22Rv1 (cell line): Measurements from ENCODE around the gene BRD9.
"Not testable (repeated sequence)": the region's sequence is repeated elsewhere in the genome, so short reads cannot be mapped to it uniquely, and the experiment has no call there.

Experiments used
- H3K27ac ChIP-seq: fragments of 450-650 bp; 2 replicates; pipeline ENCODE4 v1.5.1; 2017
- ZFX ChIP-seq: fragments of 450-650 bp; IDR thresholded peaks from 2 replicates; pipeline ENCODE4 v1.6.1; 2017; ENCODE audit warnings: antibody characterized with exemption, borderline replicate concordance
- TF ChIP-seq, protein P1 (sequence below): fragments of 450-650 bp; IDR thresholded peaks from 2 replicates; pipeline ENCODE4 v1.5.1; 2017; ENCODE audit warnings: mild to moderate bottlenecking

BRD9 gene

DNA sequence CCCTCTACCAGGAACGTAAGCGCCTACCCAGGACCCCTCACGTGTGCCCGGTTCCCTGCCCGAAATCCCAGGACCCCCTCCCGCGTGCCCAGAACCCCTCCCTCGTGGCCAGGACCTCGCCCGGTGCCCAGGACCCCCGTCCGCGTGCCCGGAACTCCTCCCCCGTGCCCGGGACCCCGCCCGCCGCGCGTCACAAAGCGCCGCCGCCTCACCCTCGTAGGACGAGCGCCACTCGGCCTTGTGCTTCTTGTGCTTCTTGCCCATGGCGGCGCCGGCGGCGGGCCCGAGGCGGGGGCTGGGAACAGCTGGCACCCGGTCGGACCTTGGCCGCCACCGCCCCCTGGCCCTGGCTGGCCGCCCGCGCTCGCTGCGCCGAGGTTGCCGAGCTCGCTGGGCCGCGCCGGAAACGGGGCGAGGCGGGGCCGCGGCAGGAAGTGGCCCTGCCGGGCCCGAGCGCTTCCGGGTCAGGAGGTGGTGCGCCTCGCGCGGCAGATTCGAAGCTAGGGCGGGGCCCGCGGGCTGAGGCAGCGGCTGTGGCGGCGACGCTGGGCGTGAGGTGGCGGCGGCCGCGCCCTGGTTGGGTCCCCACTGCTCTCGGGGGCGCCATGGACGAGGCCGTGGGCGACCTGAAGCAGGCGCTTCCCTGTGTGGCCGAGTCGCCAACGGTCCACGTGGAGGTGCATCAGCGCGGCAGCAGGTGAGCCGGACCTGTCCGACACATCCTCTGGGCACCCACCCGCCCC lies at the start of gene BRD9, which contains the start of gene TRIP13:
Gene BRD9 (minus strand): TSS at position 408 of the 743 bp plus-strand sequence. CDS start 144 bp downstream, at position 264.
Gene TRIP13 (plus strand): TSS at position 491 of the 743 bp plus-strand sequence. CDS start 115 bp downstream, at position 606.
- H3K27ac ChIP-seq, result peak within 1 kb of the TSS; percentile 86
- TF ChIP-seq, protein P1, sequence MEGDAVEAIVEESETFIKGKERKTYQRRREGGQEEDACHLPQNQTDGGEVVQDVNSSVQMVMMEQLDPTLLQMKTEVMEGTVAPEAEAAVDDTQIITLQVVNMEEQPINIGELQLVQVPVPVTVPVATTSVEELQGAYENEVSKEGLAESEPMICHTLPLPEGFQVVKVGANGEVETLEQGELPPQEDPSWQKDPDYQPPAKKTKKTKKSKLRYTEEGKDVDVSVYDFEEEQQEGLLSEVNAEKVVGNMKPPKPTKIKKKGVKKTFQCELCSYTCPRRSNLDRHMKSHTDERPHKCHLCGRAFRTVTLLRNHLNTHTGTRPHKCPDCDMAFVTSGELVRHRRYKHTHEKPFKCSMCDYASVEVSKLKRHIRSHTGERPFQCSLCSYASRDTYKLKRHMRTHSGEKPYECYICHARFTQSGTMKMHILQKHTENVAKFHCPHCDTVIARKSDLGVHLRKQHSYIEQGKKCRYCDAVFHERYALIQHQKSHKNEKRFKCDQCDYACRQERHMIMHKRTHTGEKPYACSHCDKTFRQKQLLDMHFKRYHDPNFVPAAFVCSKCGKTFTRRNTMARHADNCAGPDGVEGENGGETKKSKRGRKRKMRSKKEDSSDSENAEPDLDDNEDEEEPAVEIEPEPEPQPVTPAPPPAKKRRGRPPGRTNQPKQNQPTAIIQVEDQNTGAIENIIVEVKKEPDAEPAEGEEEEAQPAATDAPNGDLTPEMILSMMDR, result peak; percentile 23; the same call in 1 of the 2 replicates
- TF ChIP-seq ZFX, result no peak

DNA sequence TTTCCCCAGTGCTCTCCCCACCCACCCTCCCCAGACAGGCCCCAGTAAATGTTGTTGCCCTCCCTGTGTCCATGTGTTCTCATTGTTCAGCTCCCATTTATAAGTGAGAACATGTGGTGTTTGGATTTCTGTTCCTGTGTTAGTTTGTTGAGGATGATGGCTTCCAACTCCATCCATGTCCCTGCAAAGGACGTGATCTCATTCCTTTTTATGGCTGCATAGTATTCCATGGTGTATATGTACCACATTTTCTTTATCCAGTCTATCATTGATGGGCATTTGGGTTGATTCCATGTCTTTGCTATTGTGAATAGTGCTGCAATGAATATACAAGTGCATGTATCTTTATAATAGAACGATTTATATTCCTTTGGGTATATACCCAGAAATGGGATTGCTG lies 48.1 kb upstream of the BRD9 start:
- H3K27ac ChIP-seq, result not testable (repeated sequence)

DNA sequence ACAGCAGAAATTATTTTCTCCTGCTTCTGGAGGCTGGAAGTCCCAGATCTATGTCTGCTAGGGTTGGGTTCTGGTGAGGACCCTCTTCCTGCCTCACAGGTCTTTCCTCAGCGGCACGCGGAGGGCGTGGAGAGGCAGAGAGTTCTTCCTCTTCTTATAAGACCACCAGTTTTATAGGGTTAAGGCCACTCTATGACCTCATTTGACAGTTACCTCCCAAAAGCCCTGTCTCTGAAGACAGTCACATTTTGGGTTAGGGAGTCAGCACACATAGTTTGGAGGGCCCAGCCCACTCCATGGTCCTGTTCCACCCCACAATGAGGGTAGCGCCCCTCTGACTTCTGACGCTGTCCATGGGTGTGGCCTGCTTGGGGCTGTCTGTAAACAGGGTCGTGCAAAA lies 46.8 kb upstream of the BRD9 start:
- H3K27ac ChIP-seq, result no peak overlapping the region
- TF ChIP-seq, protein P1, result no peak
- no peak for TF ChIP-seq ZFX

DNA sequence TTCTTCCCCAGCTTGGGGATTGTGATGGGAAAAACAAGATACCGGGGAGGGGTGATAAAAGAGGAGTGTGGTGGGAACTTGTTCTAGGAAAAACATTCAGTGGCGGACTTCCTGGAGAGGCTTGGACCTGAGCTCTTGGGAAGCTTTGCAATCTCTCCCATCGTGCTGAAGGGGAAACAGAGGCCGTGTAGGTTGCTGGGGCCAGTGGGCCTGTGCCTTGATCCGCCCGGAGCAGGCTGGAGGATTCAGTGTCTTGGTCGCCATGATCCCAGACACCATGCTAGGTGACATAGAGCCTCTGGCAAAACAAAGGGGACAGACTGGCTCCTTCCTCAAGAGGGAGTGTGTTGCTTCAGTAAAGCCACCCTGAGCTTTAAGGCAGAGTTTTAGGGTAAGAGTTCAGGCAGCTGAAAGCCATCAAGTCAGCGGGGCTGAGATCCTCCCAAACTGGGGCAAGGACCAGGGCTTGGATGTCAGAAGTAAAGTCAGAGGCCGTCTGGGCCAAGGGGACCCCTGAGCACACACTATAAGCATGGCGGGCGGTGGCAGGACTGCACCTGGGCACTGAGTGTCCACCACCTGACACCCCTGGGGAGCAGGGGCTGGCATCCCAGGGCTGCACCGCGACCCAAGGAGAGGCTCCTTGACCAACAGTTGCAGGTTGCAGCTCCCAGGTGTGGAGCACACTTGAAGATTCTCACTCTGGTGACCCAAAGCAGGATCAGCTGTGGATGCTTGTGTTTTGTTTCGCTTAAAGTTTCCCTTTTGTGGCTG lies 44.7 kb upstream of the BRD9 start:
- no peak for TF ChIP-seq ZFX
- TF ChIP-seq, protein P1, result no peak
- no peak overlapping the region for H3K27ac ChIP-seq

DNA sequence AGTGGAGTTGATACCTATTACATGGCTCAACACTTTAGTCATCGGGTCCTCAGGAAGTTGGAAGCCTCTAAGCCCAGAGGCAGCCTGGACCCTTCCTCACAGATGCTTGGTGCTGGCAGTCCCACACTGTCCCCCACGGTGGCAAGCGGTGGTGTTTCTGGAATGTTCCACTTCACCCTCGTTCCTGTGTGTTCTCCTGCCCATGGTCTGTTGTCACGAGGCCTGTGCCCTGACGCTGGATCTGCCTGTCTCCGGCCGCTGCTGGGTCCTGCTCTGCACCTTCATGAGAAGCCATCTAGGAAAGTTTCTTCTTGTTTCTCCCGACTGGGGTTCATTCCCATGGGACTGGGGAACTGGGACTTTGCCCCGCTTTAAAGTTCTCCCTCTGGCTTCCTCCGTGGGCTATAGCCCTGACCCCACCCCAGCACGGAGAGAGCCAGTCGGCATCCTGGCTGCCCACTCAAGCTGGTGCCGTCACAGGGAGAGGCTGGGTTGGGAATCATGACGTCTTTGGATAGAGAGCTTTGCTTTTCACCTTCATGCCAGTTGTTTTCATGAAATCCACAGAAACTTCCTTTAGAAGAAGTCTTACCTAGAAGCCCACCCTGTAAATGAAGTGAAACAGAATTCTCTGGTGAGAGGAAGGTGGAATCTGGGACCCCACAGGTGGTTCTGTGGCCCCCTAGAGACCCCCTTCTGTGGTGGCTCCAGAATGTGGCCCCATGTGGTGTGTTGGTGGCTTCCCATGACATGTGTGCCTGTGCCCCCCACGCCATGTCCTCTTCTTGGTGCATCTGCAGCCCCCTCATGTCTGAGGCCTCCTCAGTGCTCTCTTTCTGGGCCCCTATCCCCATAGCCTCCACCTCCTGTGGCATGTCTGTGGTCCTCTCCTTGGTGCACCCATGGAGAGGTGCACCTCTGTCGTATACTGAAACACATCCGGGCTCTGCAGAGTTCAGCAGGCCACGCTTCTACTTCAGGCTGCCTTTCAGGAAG lies 43.8 kb upstream of the BRD9 start:
- H3K27ac ChIP-seq, result no peak overlapping the region
- TF ChIP-seq ZFX, result no peak
- TF ChIP-seq, protein P1, result no peak

DNA sequence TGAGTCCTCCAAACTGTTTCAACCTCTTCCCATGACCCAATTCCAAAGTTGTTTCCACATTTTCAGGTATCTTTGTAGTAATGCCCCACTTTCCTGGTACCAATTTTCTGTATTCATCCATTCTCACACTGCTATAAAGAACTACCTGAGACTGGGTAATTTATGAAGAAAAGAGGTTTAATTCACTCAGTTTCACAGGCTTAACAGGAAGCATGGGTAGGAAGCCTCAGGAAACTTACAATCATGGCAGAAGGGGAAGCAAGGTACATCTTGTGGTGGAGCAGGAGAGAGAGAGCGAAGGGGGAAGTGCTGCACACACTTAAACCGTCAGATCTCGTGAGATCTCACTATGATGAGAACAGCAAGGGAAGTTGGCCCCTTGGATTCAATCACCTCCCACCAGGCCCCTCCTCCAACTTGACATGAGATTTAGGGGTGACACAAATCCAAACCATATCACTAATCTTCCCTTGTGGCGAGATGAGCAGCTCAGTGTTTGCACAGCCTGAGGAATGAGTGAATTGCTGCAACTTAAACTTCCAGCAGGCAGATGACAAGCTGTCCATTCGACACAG lies 43.0 kb upstream of the BRD9 start:
- TF ChIP-seq, protein P1, result no peak
- TF ChIP-seq ZFX, result no peak
- no peak overlapping the region for H3K27ac ChIP-seq

DNA sequence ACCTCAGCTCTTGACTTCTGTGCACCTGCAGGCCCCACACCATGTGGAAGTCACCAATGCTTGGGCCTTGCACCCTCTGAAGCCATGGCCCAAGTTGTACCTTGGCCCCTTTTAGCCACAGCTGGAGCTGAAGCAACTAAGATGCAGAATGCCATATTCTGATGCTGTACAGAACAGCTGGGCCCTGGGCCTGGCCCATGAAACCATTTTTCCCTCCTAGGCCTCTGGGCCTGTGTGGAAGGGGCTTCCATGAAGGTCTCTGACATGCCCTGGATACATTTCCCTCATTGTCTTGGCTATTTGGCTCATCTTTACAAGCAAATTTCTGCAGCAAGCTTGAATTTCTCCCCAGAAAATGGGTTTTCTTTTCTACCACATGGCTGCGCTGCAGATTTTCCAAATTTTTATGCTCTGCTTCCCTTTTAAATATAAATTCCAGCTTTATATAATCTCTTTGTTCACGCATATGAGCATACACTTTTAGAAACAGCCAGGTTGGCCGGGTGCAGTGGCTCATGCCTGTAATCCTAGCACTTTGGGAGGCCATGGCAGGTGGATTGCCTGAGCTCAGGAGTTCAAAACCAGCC lies 41.9 kb upstream of the BRD9 start:
- H3K27ac ChIP-seq, result not testable (repeated sequence)

DNA sequence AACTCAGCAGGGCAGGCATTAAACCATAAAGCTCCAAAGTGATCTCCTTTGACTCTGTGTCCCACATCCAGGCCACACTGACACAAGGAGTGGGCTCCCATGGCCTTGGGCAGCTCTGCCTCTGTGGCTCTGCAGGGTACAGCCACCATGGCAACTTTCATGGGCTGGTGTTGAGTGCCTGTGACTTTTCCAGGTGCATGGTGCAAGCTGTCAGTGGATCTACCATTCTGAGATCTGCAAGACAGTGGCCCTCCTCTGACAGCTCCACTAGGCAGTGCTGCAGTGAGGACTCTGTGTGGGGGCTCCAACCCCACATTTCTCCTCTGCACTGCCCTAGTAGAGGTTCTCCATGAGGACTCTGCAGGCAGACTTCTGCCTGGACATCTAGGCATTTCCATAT lies 41.4 kb upstream of the BRD9 start:
- not testable (repeated sequence) for H3K27ac ChIP-seq
